ENCODE data around the gene JMJD7.

DNA sequence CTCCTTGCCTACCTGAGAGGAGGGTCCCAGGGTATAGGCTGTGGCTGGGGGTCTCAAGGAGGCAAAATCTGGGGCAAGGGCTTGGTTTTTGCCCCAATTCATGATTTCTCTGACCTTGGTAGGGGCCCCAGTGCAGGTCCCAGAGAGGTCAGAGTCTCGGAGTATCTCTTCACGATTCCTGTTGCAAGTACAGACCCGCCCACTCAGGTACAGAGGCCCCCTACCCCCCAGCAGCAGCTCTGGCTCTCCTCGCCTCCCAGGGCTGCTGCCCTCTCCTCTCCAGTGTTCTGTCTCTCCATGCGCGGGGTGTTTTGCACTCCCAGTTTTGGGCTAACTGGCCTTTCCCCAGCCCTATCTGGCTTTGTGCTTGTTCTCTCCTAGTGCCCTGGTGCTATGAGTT, 5.4 kb upstream of the JMJD7 start:
- TF ChIP-seq CTCF (IDR thresholded peaks at IDR 0.05) (no peak), POLR2A (IDR thresholded peaks at IDR 0.05) (no peak), POLR2AphosphoS5 (IDR thresholded peaks at IDR 0.05) (no peak), EP300 (IDR thresholded peaks at IDR 0.05) (no peak)
